ENCODE measurements around the gene GRIK3.

Gene GRIK3

DNA sequence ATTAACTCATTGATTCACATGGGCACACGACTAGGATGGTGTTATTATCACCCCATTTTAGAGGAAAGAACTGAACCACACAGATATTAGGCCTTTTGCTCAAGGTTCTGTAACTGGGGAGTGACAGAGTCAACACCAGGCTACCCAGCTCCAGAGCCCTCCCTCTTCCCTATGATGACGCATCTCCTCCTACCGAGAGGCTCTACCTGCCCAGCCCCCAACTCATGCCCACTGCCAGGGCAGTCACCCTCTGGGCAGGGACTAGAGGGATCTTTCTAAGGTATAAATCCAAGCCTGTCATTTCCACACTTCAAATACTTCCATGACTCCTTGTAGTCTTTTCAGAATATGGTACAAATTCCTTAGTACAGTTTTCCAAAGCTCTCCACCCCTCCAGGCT lies 171.3 kb downstream of the GRIK3 start:
- TF ChIP-seq ZFX (IDR thresholded peaks at IDR 0.05; ENCODE audit: borderline replicate concordance) = no peak
- TF ChIP-seq CTCF (IDR thresholded peaks at IDR 0.05) = no peak

GRCh38 chr1:36861375-36861774 lies 172.9 kb downstream of the GRIK3 start:
- TF ChIP-seq CTCF (IDR thresholded peaks at IDR 0.05) = no peak
- TF ChIP-seq ZFX (IDR thresholded peaks at IDR 0.05; ENCODE audit: borderline replicate concordance) = no peak
- no peak overlapping the region for H3K27ac ChIP-seq

More for the DNA sequence above, 171.3 kb downstream of the GRIK3 start:
- no peak overlapping the region for H3K27ac ChIP-seq

DNA sequence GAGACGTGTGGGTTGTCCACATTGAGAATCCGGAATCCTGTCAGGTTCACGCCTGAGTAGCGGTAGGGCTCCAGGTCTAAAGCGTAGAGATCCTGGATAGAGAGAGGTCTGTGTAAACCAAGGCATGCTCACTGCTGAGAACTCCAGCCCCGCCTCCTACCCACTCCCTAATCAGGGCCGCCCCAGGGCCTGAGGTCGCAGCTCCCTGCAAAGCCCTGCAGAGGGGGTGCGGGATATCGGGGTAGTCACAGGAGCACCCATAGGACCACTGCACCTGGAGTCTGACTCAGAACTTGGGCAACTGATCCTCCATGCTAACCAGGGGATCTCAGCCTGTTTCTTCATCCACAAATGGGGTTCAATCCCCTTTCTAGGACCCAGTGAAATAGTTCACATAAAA lies 174.4 kb downstream of the GRIK3 start:
- no peak overlapping the region for H3K27ac ChIP-seq
- TF ChIP-seq CTCF (IDR thresholded peaks at IDR 0.05) = no peak
- TF ChIP-seq ZFX (IDR thresholded peaks at IDR 0.05; ENCODE audit: borderline replicate concordance) = no peak

DNA sequence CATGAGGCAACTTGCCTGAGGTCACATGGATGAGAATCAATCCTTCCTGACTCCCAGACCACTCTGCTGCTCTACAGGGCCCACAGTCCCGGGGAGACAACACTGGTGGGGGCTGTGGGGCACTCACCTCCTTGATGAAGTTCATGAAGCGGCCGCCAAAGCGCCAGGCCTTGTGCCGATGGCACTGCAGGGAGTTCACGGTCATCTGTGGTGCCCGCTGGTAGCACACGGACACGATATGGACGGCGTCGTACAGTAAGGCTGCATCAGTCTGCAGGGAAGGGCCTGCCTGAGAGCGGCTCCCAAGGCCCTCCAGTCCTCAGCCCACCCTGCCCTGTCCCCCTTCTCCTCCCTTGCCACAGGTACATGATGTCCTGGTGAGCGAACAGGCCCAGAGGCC lies 175.3 kb downstream of the GRIK3 start:
- no peak overlapping the region for H3K27ac ChIP-seq
- no peak for TF ChIP-seq CTCF (IDR thresholded peaks at IDR 0.05)
- no peak for TF ChIP-seq ZFX (IDR thresholded peaks at IDR 0.05; ENCODE audit: borderline replicate concordance)

- no peak for TF ChIP-seq ZFX (IDR thresholded peaks at IDR 0.05; ENCODE audit: borderline replicate concordance)
- no peak for TF ChIP-seq CTCF (IDR thresholded peaks at IDR 0.05)
- H3K27ac ChIP-seq = no peak overlapping the region
Observed at GRCh38 chr1:36858553-36858952, 175.8 kb downstream of the GRIK3 start.

DNA sequence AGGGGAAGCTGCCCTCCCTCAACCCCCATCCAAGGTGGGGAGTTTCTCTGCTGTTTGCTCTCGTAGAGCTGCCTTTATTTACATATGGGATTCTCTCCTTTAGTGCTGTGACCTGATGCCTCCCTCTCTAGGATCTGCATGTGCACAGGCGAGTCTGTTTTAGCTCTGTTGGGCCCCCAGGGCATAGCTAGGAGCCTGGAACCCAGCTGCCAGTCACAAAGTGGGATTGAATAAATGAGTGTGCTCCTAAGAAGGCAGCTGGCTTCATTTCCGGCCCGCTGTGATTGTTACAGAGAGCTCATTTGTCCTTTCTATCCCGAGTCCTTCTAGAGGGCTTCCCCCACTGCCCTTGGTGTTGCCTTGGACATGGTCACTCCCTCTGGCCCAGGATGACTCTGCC lies 176.6 kb downstream of the GRIK3 start:
- no peak overlapping the region for H3K27ac ChIP-seq
- no peak for TF ChIP-seq ZFX (IDR thresholded peaks at IDR 0.05; ENCODE audit: borderline replicate concordance)
- TF ChIP-seq CTCF (IDR thresholded peaks at IDR 0.05) = no peak

DNA sequence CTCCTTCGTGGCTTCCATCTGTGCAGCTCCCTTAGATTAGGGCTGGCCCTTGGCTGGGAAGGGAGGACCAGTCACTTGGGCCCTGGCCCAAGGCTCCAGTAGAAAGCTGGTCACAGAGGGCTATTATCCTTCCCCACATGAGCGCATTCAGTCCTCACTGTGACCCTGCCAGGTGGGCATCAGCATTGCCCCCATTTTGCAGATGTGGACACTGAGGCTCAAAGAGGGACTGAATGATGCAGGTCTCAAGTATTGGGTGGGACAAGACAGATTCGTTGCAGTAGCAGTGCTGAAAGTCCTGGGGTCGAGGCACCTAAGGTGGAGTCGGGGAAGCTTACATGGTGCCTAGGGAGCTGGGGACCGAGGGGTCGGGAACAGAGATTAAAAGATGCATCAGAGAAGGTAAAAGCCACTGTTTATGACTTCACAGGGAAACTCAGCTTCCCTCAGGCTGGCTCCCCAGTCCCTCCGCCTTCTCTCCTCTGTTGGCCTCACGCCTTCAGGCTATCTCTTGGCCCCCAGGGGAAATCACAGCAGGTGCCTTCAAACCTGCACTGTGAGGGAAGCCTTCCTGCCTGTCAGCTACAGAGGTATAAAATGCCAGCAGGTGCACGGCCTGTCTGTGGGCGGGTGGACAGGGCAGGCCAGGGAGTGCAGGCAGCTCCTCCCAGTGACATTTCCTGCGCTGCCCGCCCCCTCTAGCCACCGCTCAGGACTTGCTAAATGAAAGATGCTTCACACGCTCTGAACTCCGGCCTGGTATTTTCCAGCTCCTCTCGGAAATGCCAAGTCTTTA lies 178.4 kb downstream of the GRIK3 start:
- no peak for TF ChIP-seq CTCF (IDR thresholded peaks at IDR 0.05)
- no peak for TF ChIP-seq ZFX (IDR thresholded peaks at IDR 0.05; ENCODE audit: borderline replicate concordance)
- H3K27ac ChIP-seq = no peak overlapping the region

All from 22Rv1 (cell line).